Stimulated activated CD4-positive, alpha-beta T cell treated with anti-CD3 and anti-CD28 coated beads, Interleukin-12 subunit alpha, Interleukin-12 subunit beta, amount 100 ng/mL, for 4 hours (primary cell): ENCODE results near the gene RAB19.
"Not testable (repeated sequence)": the region's sequence is repeated elsewhere in the genome, so short reads cannot be mapped to it uniquely, and the experiment has no call there.

Experiments used
- DNase-seq: peaks from one replicate; pipeline ENCODE4 v3.0.0-alpha.2; 2020

RAB19 gene

GRCh38 chr7:140402178-140402835, 1.6 kb upstream of the RAB19 start:
- no peak for DNase-seq

- no peak for DNase-seq
These were observed 757 bp downstream of the RAB19 start for GRCh38 chr7:140404565-140405065.

DNA sequence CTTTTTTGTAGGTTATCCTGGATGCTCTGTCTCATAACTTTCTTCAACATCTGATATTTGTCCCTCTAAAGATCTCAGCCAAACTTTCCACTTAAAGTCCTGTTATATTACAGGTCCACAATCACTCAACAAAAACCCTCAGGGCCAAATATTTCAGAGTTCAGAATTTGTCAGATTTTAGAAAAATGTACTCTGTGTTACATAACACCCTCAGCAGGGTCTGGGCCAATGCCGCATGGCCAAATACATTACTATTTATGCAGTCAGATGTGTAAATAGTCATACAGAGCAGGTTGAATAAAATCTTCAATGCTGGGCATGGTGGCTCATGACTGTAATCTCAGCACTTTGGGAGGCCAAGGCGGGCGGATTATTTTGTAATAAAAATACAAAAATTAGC, 11.5 kb downstream of the RAB19 start:
- DNase-seq = no peak

GRCh38 chr7:140415816-140416215, 12.0 kb downstream of the RAB19 start:
- not testable (repeated sequence) for DNase-seq

GRCh38 chr7:140416560-140416959, 12.7 kb downstream of the RAB19 start:
- DNase-seq = no peak

DNA sequence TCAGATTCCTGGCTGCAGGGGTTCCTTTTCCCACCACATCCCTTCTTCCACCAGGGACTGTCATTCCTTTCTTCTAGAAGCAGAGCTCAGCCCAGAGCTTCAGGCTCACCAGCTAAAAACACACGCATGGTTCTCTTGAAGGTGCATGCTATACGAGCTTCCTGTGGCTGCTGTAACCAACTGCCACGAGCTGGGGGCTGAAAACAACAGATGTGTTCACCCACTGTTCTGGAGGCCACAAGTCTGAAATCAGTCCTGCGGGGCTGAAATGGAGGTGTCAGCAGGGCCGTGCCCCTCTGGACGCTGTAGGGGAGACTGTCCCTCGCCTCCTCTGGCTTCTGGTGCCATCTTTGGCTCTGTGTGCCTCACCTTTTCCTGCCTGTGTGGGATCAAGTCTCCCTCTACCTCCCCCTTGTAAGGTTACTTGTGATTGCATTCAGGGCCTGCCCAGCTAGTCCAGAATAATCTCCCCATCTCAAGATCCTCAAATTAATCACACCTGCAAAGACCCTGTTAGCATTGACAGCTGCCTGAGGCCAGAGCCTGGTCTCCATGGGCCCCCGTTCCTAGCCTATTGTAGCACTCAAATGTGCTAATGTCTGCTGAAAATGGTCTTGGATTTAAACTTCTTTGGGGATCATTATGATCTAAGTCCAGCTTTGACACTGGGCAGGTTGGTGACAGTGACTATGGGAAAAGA, 13.7 kb downstream of the RAB19 start:
- DNase-seq = no peak

GRCh38 chr7:140418156-140418472, 14.3 kb downstream of the RAB19 start:
- not testable (repeated sequence) for DNase-seq

DNA sequence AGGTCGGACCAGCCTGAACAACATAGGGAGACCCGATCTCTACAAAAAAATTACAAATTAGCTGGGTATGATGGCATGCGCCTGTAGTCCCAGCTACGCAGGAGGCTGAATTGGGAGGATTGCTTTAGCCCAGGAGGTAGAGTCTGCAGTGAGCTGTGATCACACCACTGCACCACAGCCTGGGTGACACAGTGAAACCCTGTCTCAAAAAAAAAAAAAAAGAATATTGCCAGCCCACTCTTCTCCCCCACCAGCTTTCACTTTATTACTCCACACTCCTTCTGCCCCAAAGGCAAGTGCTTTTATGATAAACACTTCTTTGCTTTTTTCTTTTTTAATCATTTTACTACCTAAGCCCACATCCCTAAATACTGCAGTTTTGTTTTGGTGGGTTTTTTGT, 14.8 kb downstream of the RAB19 start:
- no peak for DNase-seq

DNA sequence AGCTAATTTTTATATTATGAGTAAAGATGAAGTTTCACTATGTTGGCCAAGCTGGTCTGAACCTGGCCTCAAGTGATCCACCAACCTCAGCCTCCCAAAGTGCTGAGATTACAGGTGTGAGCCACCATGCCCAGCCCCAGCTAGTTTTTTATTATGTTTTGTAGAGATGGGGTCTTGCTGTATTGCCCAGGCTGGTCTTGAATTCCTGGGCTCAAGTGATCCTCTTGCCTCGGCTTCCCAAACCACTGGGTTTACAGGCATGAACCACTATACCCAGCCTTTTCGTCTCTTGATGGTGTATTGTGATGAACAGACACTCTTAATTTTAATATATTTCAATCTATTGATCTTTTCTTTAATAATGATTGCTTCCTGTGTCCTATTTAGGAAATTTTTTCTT, 17.7 kb downstream of the RAB19 start:
- no peak for DNase-seq

DNA sequence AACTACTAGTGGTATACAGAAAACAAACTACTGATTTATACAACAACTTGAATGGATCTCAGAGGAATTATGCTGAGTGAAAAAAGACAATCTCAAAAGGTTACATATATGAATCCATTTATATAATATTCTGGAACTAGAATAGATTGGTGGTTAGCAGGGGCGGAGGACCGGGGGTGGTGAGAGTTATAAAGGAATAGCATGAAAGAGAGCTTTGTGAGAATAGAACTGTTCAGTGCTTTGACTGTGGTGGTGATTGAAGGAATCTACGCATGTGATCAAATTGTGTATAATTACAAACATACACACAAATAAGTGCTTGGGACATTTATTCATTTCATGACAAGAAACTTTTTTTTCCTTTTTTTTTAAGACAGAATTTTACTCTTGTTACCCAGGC, 19.6 kb downstream of the RAB19 start:
- DNase-seq = no peak

DNA sequence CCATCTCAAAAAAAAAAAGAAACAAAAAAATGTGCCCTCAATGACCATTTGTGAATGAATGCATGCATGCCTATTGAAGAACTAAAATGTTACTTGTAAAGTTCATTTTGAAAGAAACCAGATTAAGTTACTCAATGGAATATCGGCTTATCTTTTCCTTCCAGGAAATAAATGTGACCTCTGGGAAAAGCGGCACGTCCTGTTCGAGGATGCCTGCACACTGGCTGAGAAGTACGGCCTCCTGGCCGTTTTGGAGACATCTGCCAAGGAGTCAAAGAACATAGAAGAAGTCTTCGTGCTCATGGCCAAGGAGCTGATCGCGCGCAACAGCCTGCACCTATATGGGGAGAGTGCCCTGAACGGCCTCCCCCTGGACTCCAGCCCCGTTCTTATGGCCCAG, 21.9 kb downstream of the RAB19 start:
- no peak for DNase-seq

DNA sequence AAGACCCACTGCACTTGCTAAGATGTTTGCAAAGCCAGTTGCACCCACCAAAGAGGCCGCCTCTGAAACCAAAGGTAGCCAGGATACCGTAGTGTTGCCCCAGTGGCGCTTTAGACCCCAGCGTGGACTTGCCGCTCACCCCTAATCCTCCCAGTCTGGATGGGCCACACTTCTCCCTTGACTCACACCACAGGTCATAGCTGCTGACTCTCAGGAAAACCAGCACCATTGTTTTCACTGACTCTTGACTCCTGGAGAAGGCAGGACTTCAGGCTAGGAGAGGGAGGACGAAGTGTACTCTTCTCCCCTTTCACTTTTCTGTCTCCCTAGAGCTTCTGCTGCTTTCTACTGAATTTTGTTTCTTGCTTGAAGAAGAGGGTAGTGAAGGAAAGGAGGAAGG, 22.3 kb downstream of the RAB19 start:
- DNase-seq = no peak

- DNase-seq = no peak
These were observed 29.5 kb downstream of the RAB19 start for GRCh38 chr7:140433396-140433795.

- no peak for DNase-seq
These were observed 31.5 kb downstream of the RAB19 start for GRCh38 chr7:140435252-140435895.

DNA sequence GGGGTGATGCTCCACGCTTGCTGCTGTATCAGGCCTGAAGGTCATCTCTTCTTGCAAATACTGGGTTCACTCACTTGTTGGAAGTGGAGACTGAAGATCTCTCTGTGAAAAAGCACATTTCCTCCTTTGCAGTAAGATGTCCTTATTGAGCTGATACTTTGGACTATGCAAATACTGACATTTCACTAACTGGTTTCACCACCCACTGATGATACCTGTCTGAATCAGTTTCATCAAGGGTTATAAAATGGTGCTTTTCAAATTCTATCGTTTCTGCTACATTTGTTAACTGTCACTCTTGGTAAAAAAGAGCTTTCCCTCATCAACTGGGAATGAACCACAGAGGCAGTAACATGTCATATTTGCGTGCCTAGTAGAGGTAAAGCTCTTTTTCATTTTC, 35.5 kb downstream of the RAB19 start:
- no peak for DNase-seq

GRCh38 chr7:140440593-140440992, 36.7 kb downstream of the RAB19 start:
- DNase-seq = no peak

GRCh38 chr7:140441519-140441918, 37.7 kb downstream of the RAB19 start:
- DNase-seq = no peak

- DNase-seq = no peak
These were observed 42.6 kb downstream of the RAB19 start for GRCh38 chr7:140446467-140446866.

GRCh38 chr7:140447841-140448240, 44.0 kb downstream of the RAB19 start:
- DNase-seq = no peak

- DNase-seq = no peak
These were observed 45.1 kb downstream of the RAB19 start for GRCh38 chr7:140448781-140449480.

GRCh38 chr7:140451716-140452115, 47.9 kb downstream of the RAB19 start:
- no peak for DNase-seq

DNA sequence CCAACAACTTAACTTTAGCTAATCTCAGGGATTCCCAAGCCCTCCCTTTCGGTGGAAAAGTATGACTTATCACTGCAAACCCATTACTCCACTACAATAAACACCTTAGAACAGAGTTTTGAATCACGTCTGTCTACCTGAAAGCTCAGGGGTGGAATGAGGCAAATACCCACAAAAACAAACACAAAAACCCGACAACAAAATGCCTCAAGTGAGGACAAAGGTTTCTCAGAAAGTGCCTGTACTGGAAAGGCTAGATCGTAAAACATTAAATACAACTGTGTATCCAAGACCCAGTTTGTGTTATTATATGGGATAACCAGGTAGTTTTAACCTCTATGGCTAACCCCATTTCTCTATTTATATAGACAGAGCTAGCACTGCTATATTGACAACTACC, 49.4 kb downstream of the RAB19 start:
- DNase-seq = no peak

DNA sequence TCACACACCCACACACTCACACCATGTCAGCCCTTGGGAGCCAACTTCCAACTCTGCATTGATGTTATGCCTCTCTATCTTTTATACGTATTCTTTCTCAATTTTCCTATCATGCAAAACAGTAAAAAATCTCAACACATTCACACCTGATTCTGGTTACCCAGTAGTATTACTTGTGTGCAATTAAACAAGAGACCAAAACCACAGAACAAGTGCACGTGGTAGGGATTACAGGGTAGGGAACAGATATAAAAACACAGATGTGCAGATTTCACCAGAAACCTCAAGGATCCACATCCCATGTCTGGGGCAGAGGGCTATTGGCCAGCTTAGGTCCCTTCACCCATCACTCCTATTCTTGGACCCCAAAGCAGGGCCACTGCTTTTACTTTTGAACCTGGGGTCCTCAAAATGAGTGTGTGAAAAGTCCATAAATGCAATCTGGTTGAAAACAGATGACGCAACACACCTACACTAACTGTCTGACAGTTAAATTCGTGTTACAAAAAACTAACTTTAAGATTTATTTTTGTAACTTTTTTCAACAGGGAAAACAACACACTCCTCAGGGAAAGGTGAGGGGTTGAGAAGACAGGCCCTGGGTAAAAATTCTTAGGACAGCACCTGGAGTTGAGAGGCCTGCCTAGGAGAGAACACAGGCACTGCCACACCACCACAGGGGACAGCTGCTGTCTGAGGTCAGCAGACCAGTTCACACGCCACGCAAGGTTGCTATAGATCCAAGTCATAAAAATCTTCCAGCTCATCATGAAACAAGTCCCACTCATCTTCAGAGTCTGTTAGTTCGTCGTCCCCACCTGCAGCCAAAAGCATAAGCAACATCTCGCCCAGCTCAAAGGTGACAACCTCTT, 50.2 kb downstream of the RAB19 start:
- DNase-seq = not testable (repeated sequence)
